ENCODE data around the gene C1QTNF1. TPM values are rescaled to one million over a fixed set of nuclear protein-coding genes. Genes with fewer than 3 reads are reported as not detected.

Gene C1QTNF1
- total and polyA plus RNA-seq, 2 donors (not counting 3 experiments of a cell fraction or from before 2014, with no cell fraction given), result 2.5 to 4.0 TPM

- no TSS peak for BruUV-seq (replicated peaks)
- Histone ChIP-seq H3K4me2 (ENCODE audit: insufficient read depth, low read length) (no peak overlapping the region), H3K9ac (replicated peaks; ENCODE audit: extremely low read depth, insufficient read depth, low read length) (no peak overlapping the region), H3K27me3 (ENCODE audit: control insufficient read depth in 2 of 2, insufficient read depth in 2 of 2, low read length in 2 of 2) (peaks cover 0 to 4% of the 10 kb centered on the region in 2 experiments), H3K36me3 (ENCODE audit: control insufficient read depth in 2 of 2, extremely low read depth in 1 of 2, insufficient read depth in 2 of 2, low read length in 2 of 2) (no peaks in the 10 kb centered on the region), H3K4me1 (ENCODE audit: control insufficient read depth, extremely low read depth, insufficient read depth, low read length) (peaks cover 5% of the 10 kb centered on the region), H3K79me2 (ENCODE audit: control insufficient read depth, insufficient read depth, low read length) (no peaks in the 10 kb centered on the region), H3K9me1 (replicated peaks; ENCODE audit: control insufficient read depth, extremely low read depth, insufficient read depth, low read length) (no peaks in the 10 kb centered on the region), H4K20me1 (replicated peaks; ENCODE audit: control insufficient read depth, extremely low read depth, insufficient read depth, low read length) (no peaks in the 10 kb centered on the region), H2AFZ (ENCODE audit: low read depth, low read length) (no peak overlapping the region), H3K9me3 (replicated peaks; ENCODE audit: control insufficient read depth, insufficient read depth, low read length) (no peaks in the 10 kb centered on the region), H3K4me3 (replicated peaks in 1 of 3; ENCODE audit: insufficient read depth in 1 of 3, low read depth in 1 of 3, low read length in 3 of 3) (no peak overlapping the region), H3K27ac (ENCODE audit: insufficient read depth, low read depth, low read length) (no peak overlapping the region)
- dilution Hi-C loops (cut with MboI; ENCODE audit: extremely low pct_ligation_motif_present, low sequenced_read_pairs), result no loop called here
- no peak for DNase-seq (ENCODE audit: low read depth, low spot score)
- POLR2A ChIA-PET, result no interaction called here
- intact Hi-C loops (cut with micrococcal nuclease), result no loop called here
- TF ChIP-seq POLR2A (IDR thresholded peaks at IDR 0.05; ENCODE audit: low read depth, low read length) (no peak), MYC (IDR thresholded peaks at IDR 0.05; ENCODE audit: low read depth, low read length) (no peak), EZH2 (IDR thresholded peaks at IDR 0.05; ENCODE audit: borderline replicate concordance, low read depth, low read length, severe bottlenecking) (no peak), GATA2 (IDR thresholded peaks at IDR 0.05; ENCODE audit: insufficient read depth, insufficient read length, low read depth, low read length) (no peak), POLR2AphosphoS5 (IDR thresholded peaks at IDR 0.05; ENCODE audit: insufficient read depth, low read depth, low read length) (no peak), FOS (IDR thresholded peaks at IDR 0.05; ENCODE audit: borderline replicate concordance, insufficient read depth, low read length) (no peak), CTCF (IDR thresholded peaks at IDR 0.05; ENCODE audit: extremely low read depth in 1 of 2, insufficient read depth in 1 of 2, low read depth in 1 of 2, low read length in 2 of 2) (no peak), JUN (IDR thresholded peaks at IDR 0.05; ENCODE audit: borderline replicate concordance, insufficient read depth, insufficient read length, low read depth) (no peak)
- TF ChIP-seq, protein P1, sequence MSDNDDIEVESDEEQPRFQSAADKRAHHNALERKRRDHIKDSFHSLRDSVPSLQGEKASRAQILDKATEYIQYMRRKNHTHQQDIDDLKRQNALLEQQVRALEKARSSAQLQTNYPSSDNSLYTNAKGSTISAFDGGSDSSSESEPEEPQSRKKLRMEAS (IDR thresholded peaks at IDR 0.05; ENCODE audit: insufficient read depth, insufficient read length), result no peak
- no peak for FAIRE-seq
- CTCF ChIA-PET, result interaction anchor here (0.8 to 3.3 kb wide), 4 partner anchors 10 to 342 kb away, joined by 3 to 16 read pairs (median 6); no protein-coding TSS in a partner anchor
These were observed 25.9 kb downstream of the C1QTNF1 start for GRCh38 chr17:79049821-79050220.
